CD4-positive, CD25-positive, alpha-beta regulatory T cell (primary cell): ENCODE results near the gene UNC13A. TPM values are rescaled to one million over a fixed set of nuclear protein-coding genes. Genes with fewer than 3 reads are reported as not detected.

Source experiments
- ATAC-seq, 2 donors: fragments of 150-1000 bp; cut with Tn5 transposase; one replicate each; pipeline ENCODE4 v1.10.0; 2021; ENCODE audit warnings: low read depth in 2 of 2, moderate number of reproducible peaks in 2 of 2, moderate library complexity in 1 of 2
- DNase-seq, 3 donors: peaks; one replicate each; pipeline versions ENCODE4 v3.0.0 to v3.0.0-alpha.2; 2012 to 2022; ENCODE audit warnings: mixed read lengths in 1 of 3
- H3K27ac ChIP-seq: one replicate; pipeline ENCODE4 v1.7.0; 2013; ENCODE audit warnings: mild to moderate bottlenecking, low read length; ENCODE audit not compliant: insufficient read depth, poor library complexity, severe bottlenecking
- H3K27me3 ChIP-seq: one replicate; pipeline ENCODE4 v1.7.0; 2013; ENCODE audit warnings: low read length; ENCODE audit not compliant: control insufficient read depth, insufficient read depth
- H3K36me3 ChIP-seq: one replicate; pipeline ENCODE4 v1.7.0; 2013; ENCODE audit warnings: mild to moderate bottlenecking, low read length, moderate library complexity; ENCODE audit not compliant: control insufficient read depth, insufficient read depth
- H3K4me1 ChIP-seq: 2 replicates; pipeline ENCODE4 v1.7.0; 2013; ENCODE audit warnings: mild to moderate bottlenecking, low read length; ENCODE audit not compliant: insufficient read depth, control insufficient read depth, poor library complexity, severe bottlenecking
- H3K4me3 ChIP-seq: one replicate; pipeline ENCODE4 v1.7.0; 2013; ENCODE audit warnings: low read depth, mild to moderate bottlenecking, low read length, moderate library complexity
- H3K9me3 ChIP-seq, 2 experiments: 1 replicate in 1 of 2; 2 replicates in 1 of 2; pipeline ENCODE4 v1.7.0; 2013; ENCODE audit warnings: low read length in 2 of 2, mild to moderate bottlenecking in 1 of 2, moderate library complexity in 1 of 2; ENCODE audit not compliant: control insufficient read depth in 2 of 2
- H3K27ac Mint-ChIP-seq, 3 donors: one replicate each; pipeline ENCODE4 v1.8.0; 2020 to 2022; ENCODE audit warnings: mild to moderate bottlenecking in 3 of 3, mixed read lengths in 3 of 3, moderate library complexity in 2 of 3
- H3K27me3 Mint-ChIP-seq: one replicate; pipeline ENCODE4 v1.8.0; 2022; ENCODE audit warnings: mild to moderate bottlenecking, mixed read lengths
- H3K36me3 Mint-ChIP-seq: one replicate; pipeline ENCODE4 v1.8.0; 2020; ENCODE audit warnings: mixed read lengths
- H3K4me1 Mint-ChIP-seq, 4 donors: one replicate each; pipeline ENCODE4 v1.8.0; 2020 to 2022; ENCODE audit warnings: mixed read lengths in 4 of 4, mild to moderate bottlenecking in 1 of 4
- H3K4me3 Mint-ChIP-seq, 4 donors: one replicate each; pipeline ENCODE4 v1.8.0; 2020 to 2022; ENCODE audit warnings: mild to moderate bottlenecking in 4 of 4, mixed read lengths in 4 of 4, moderate library complexity in 3 of 4
- H3K9me3 Mint-ChIP-seq, 7 donors: one replicate each; pipeline ENCODE4 v1.8.0; 2020 to 2022; ENCODE audit warnings: mixed read lengths in 7 of 7, mild to moderate bottlenecking in 3 of 7, moderate library complexity in 2 of 7
- polyA plus RNA-seq, 4 donors: library from polyadenylated mRNA; unstranded; fragments of 300-500 nt; fragmentation: Illumina TruSeq; gene quantifications; one replicate each; pipeline ENCODE4 v1.2.3, GENCODE V29; 2021
- total RNA-seq: library from RNA; stranded (reverse); gene quantifications from one replicate; pipeline ENCODE4 v1.2.3, GENCODE V29; 2022

UNC13A gene
- total and polyA plus RNA-seq, 5 donors from 2014 or later: not detected

DNA sequence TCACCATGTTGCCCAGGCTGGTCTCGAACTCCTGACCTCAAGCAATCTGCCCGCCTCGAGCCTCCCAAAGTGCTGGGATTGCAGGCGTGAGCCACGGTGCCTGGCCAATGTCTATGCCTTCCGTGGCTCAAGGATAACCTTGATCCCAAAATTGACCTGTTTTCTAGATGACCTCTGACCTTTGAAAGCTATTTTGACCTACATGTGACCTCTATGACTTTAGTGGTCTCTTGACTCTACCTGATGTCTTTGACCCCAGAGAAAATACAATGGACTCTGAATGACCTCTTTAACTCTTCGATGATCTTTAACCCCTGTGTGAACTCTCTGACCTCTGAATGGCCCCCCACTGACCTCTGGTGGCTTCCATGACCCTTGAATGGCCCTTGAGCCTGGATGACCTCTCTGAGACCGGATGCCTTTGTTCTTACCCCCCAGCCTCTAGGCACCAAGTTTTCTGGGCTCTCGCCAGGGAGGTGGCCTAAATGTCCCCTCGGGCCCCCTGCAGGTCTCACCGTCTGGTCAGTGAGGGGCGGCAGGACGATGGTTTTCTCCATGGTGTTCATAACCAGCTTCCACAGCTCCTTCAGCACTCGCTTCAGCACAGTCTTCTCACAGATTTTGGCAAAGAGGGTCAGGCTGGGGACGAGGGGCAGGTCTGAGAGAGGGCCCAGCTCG lies 63.7 kb downstream of the UNC13A start:
- DNase-seq (no peak), ATAC-seq (no peak)
- Mint-ChIP-seq H3K27me3 (peaks cover 9% of the 10 kb centered on the region), H3K27ac (no peak overlapping the region), H3K9me3 (peaks cover 0 to 8% (median 0%) of the 10 kb centered on the region in 7 donors), H3K4me1 (peaks cover 0 to 12% (median 4%) of the 10 kb centered on the region in 4 donors), H3K36me3 (no peaks in the 10 kb centered on the region), H3K4me3 (peak overlapping the region in 1 of 4 donors; percentile 71)
- peaks cover 0 to 2% of the 10 kb centered on the region in 2 experiments for H3K9me3 ChIP-seq
- no peaks in the 10 kb centered on the region for H3K4me1 ChIP-seq
- no peak overlapping the region for H3K4me3 ChIP-seq
- no peak overlapping the region for H3K27ac ChIP-seq
- no peaks in the 10 kb centered on the region for H3K36me3 ChIP-seq
- H3K27me3 ChIP-seq: peaks cover 2% of the 10 kb centered on the region

DNA sequence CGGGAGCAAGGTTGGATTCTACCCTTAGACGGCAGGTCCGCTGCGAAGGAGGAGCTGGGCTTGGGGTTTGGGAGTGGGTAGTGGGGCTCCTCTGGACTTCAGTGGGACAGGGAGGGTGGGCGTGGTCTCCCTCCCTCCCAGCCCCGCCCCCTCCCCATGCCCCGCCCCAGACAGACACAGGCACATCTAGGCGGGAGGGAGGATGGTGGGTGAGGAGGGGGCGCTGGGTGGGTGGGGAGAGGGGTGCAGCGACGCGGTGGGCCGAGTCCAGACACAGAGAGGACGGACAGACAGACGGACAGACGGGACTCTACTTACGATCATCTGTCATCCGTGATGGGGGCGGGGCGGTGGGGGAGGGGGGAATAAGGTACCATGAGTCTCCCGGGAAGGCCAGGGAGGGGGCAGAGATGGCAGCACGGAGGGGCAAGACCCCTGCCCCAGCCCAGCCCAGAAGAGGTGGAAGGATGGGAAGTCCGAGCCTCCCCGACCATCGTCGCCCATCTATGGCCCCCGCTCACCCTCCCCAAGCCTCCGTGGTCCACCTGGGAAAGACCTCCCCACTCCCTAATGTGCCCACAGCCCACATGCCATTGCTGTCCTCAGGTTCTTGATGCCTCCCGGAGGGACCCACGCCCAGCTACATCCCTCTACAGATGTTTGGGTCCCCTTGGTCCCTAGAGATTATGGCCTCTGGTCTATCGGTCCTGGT lies 64.8 kb downstream of the UNC13A start:
- H3K27ac ChIP-seq: no peak overlapping the region
- H3K9me3 ChIP-seq: peaks cover 0 to 2% of the 10 kb centered on the region in 2 experiments
- no peak overlapping the region for H3K4me3 Mint-ChIP-seq
- ATAC-seq (no peak), DNase-seq (no peak)
- no peak overlapping the region for H3K4me3 ChIP-seq
- no peaks in the 10 kb centered on the region for H3K36me3 ChIP-seq
- peaks cover 9% of the 10 kb centered on the region for H3K27me3 Mint-ChIP-seq
- peaks cover 0 to 8% (median 0%) of the 10 kb centered on the region in 7 donors for H3K9me3 Mint-ChIP-seq
- peaks cover 0 to 12% (median 4%) of the 10 kb centered on the region in 4 donors for H3K4me1 Mint-ChIP-seq
- peaks cover 2% of the 10 kb centered on the region for H3K27me3 ChIP-seq
- H3K4me1 ChIP-seq: no peaks in the 10 kb centered on the region
- H3K27ac Mint-ChIP-seq: no peak overlapping the region
- no peaks in the 10 kb centered on the region for H3K36me3 Mint-ChIP-seq

GRCh38 chr19:17620696-17621095 lies 67.5 kb downstream of the UNC13A start:
- H3K27me3 ChIP-seq: peaks cover 7% of the 10 kb centered on the region
- no peak for DNase-seq
- Mint-ChIP-seq H3K4me3 (no peak overlapping the region), H3K4me1 (peaks cover 0 to 19% (median 2%) of the 10 kb centered on the region in 4 donors), H3K36me3 (no peaks in the 10 kb centered on the region), H3K9me3 (peaks cover 0 to 8% (median 0%) of the 10 kb centered on the region in 7 donors), H3K27me3 (peaks cover 28% of the 10 kb centered on the region), H3K27ac (peak overlapping the region in 1 of 3 donors; percentile 45)
- H3K4me1 ChIP-seq: no peaks in the 10 kb centered on the region
- H3K27ac ChIP-seq: no peak overlapping the region
- H3K9me3 ChIP-seq: peaks cover 0 to 2% of the 10 kb centered on the region in 2 experiments
- no peak overlapping the region for H3K4me3 ChIP-seq
- ATAC-seq: no peak
- no peaks in the 10 kb centered on the region for H3K36me3 ChIP-seq

DNA sequence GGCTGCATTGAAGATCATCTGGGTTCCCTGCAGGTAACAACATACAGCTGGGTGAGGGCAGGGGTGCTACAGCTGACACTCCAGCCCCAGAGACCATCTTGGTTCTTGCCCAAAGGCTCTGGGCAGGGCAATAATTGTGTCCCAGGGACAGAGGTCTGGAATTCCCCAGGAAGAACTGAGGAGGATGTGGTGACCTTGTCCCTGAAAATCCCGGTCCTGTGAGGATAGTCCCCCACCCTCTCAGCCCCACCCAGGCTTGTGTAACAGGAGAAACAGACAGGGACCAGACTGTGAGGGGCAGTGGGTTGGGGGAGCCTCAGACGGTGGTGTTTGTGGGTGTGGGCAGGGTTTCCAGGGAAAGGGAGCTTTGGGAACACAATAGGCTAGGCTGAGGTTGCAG lies 69.2 kb downstream of the UNC13A start:
- no peaks in the 10 kb centered on the region for H3K4me1 ChIP-seq
- H3K9me3 ChIP-seq: peaks cover 0 to 2% of the 10 kb centered on the region in 2 experiments
- H3K4me3 ChIP-seq: no peak overlapping the region
- Mint-ChIP-seq H3K36me3 (no peaks in the 10 kb centered on the region), H3K9me3 (peaks cover 0 to 8% (median 0%) of the 10 kb centered on the region in 7 donors), H3K4me1 (peaks cover 0 to 19% (median under 1%) of the 10 kb centered on the region in 4 donors), H3K4me3 (no peak overlapping the region), H3K27ac (no peak overlapping the region), H3K27me3 (peaks cover 28% of the 10 kb centered on the region)
- no peaks in the 10 kb centered on the region for H3K36me3 ChIP-seq
- H3K27me3 ChIP-seq: peaks cover 5% of the 10 kb centered on the region
- ATAC-seq (no peak), DNase-seq (no peak)
- H3K27ac ChIP-seq: no peak overlapping the region

GRCh38 chr19:17618281-17618903 lies 69.8 kb downstream of the UNC13A start:
- Histone ChIP-seq H3K27ac (no peak overlapping the region), H3K27me3 (peaks cover 5% of the 10 kb centered on the region), H3K36me3 (no peaks in the 10 kb centered on the region), H3K9me3 (peaks cover 0 to 2% of the 10 kb centered on the region in 2 experiments), H3K4me1 (no peaks in the 10 kb centered on the region), H3K4me3 (no peak overlapping the region)
- H3K36me3 Mint-ChIP-seq: peaks cover under 1% of the 10 kb centered on the region
- DNase-seq (no peak), ATAC-seq (no peak)
- no peak overlapping the region for H3K4me3 Mint-ChIP-seq
- peaks cover 28% of the 10 kb centered on the region for H3K27me3 Mint-ChIP-seq
- H3K4me1 Mint-ChIP-seq: peaks cover 0 to 19% (median under 1%) of the 10 kb centered on the region in 4 donors
- peaks cover 0 to 8% (median 0%) of the 10 kb centered on the region in 7 donors for H3K9me3 Mint-ChIP-seq
- H3K27ac Mint-ChIP-seq: no peak overlapping the region

DNA sequence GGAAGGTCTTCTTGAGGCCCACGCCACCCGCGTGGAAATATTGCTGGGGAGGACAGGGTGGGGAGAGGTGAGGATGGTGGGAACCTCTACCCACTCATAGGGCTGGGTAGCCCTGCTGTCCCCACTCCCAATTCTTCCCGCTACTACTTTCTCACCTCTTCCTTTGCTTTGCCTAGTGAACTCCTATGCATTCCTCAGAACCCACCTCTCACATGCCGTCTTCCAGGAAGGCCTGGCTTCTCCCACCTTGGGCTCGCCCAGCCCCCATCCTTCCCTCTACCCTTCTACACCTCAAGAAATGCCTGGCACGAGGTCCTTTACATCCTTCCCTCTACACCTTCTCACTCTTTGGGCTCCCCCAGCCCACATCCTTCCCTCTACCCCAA lies 70.4 kb downstream of the UNC13A start:
- Histone ChIP-seq H3K27me3 (peaks cover 5% of the 10 kb centered on the region), H3K9me3 (peaks cover 0 to 2% of the 10 kb centered on the region in 2 experiments), H3K4me1 (no peaks in the 10 kb centered on the region), H3K4me3 (no peak overlapping the region), H3K36me3 (no peaks in the 10 kb centered on the region), H3K27ac (no peak overlapping the region)
- peaks cover 0 to 17% (median under 1%) of the 10 kb centered on the region in 4 donors for H3K4me1 Mint-ChIP-seq
- H3K9me3 Mint-ChIP-seq: peaks cover 0 to 8% (median 0%) of the 10 kb centered on the region in 7 donors
- H3K27me3 Mint-ChIP-seq: peaks cover 27% of the 10 kb centered on the region
- ATAC-seq (no peak), DNase-seq (no peak)
- H3K4me3 Mint-ChIP-seq: no peak overlapping the region
- no peak overlapping the region for H3K27ac Mint-ChIP-seq
- peaks cover 2% of the 10 kb centered on the region for H3K36me3 Mint-ChIP-seq

- Histone ChIP-seq H3K4me1 (no peaks in the 10 kb centered on the region), H3K4me3 (no peak overlapping the region), H3K27ac (no peak overlapping the region), H3K9me3 (peaks cover 0 to 2% of the 10 kb centered on the region in 2 experiments), H3K36me3 (no peaks in the 10 kb centered on the region), H3K27me3 (peaks cover 5% of the 10 kb centered on the region)
- peaks cover 0 to 11% (median 0%) of the 10 kb centered on the region in 4 donors for H3K4me1 Mint-ChIP-seq
- DNase-seq: no peak
- peaks cover 2% of the 10 kb centered on the region for H3K36me3 Mint-ChIP-seq
- ATAC-seq: no peak
- peaks cover 21% of the 10 kb centered on the region for H3K27me3 Mint-ChIP-seq
- H3K9me3 Mint-ChIP-seq: peaks cover 0 to 8% (median 0%) of the 10 kb centered on the region in 7 donors
- H3K4me3 Mint-ChIP-seq: peak overlapping the region in 2 of 4 donors; percentile 49 to 62
- no peak overlapping the region for H3K27ac Mint-ChIP-seq
Measured at GRCh38 chr19:17616961-17617806, 71.0 kb downstream of the UNC13A start.
